IMR-90 (cell line): ENCODE measurements around the gene DNAJB5.

Experiments
- CEBPB ChIP-seq: IDR thresholded peaks from 2 replicates; pipeline ENCODE4 v1.6.1; 2012; ENCODE audit warnings: low read depth, low read length, improper control_type of control experiment
- CHD1 ChIP-seq: IDR thresholded peaks from 2 replicates; pipeline ENCODE4 v1.6.1; 2012; ENCODE audit warnings: low read depth, low read length, improper control_type of control experiment
- CTCF ChIP-seq: conservative IDR thresholded peaks from 2 replicates; pipeline ENCODE4 v1.5.1; 2012; ENCODE audit warnings: mild to moderate bottlenecking, low read depth, low read length, improper control_type of control experiment
- FOS ChIP-seq: fragments of 150-350 bp; IDR thresholded peaks from 2 replicates; pipeline ENCODE4 v1.6.1; 2016; ENCODE audit warnings: low read depth, low read length
- MAFK ChIP-seq: IDR thresholded peaks from 2 replicates; pipeline ENCODE4 v1.6.1; 2012; ENCODE audit warnings: low read depth, low read length, improper control_type of control experiment
- POLR2A ChIP-seq: IDR thresholded peaks from 2 replicates; pipeline ENCODE4 v1.6.1; 2012; ENCODE audit warnings: mild to moderate bottlenecking, low read depth, low read length
- RAD21 ChIP-seq: IDR thresholded peaks from 2 replicates; pipeline ENCODE4 v1.6.1; 2012; ENCODE audit warnings: low read length, improper control_type of control experiment

- TF ChIP-seq MAFK = no peak
- TF ChIP-seq CEBPB = no peak
- no peak for TF ChIP-seq POLR2A
- TF ChIP-seq FOS = no peak
- 0 out of 2 replicates have a peak, but pooled peaks have one; percentile 8 for TF ChIP-seq CTCF
- TF ChIP-seq CHD1 = no peak
- no peak for TF ChIP-seq RAD21
Observed at GRCh38 chr9:34957492-34958410, 31.8 kb upstream of the DNAJB5 start, which contains the start of gene PHF24.
